Glutamatergic neuron (in vitro differentiated cells): ENCODE measurements around the gene SERPINB11. TPM values are rescaled to one million over a fixed set of nuclear protein-coding genes. Genes with fewer than 3 reads are reported as not detected.

ENCODE experiments used
- DNase-seq: peaks from one replicate; pipeline ENCODE4 v3.0.0; 2022
- H3K27ac Mint-ChIP-seq: one replicate; pipeline ENCODE4 v1.8.0; 2020; ENCODE audit warnings: mild to moderate bottlenecking, mixed read lengths, inconsistent platforms; ENCODE audit not compliant: unreplicated experiment
- H3K27me3 Mint-ChIP-seq: one replicate; pipeline ENCODE4 v1.8.0; 2020; ENCODE audit warnings: mild to moderate bottlenecking, moderate library complexity, mixed read lengths, inconsistent platforms; ENCODE audit not compliant: unreplicated experiment
- H3K36me3 Mint-ChIP-seq: one replicate; pipeline ENCODE4 v1.8.0; 2020; ENCODE audit warnings: mild to moderate bottlenecking, mixed read lengths, inconsistent platforms; ENCODE audit not compliant: unreplicated experiment
- H3K4me1 Mint-ChIP-seq: one replicate; pipeline ENCODE4 v1.8.0; 2020; ENCODE audit warnings: mild to moderate bottlenecking, low read depth, mixed read lengths, inconsistent platforms; ENCODE audit not compliant: unreplicated experiment
- H3K4me3 Mint-ChIP-seq: one replicate; pipeline ENCODE4 v1.8.0; 2020; ENCODE audit warnings: mild to moderate bottlenecking, mixed read lengths, inconsistent platforms; ENCODE audit not compliant: unreplicated experiment
- H3K9me3 Mint-ChIP-seq: one replicate; pipeline ENCODE4 v1.8.0; 2020; ENCODE audit warnings: mild to moderate bottlenecking, moderate library complexity, mixed read lengths, inconsistent platforms; ENCODE audit not compliant: unreplicated experiment
- total RNA-seq: library from RNA; stranded (reverse); fragmentation: NEBNext Ultra II Directional; extraction: Animal tissue kit (Norgen Biotek cat#: 25700); gene quantifications from one replicate; pipeline ENCODE4 v1.2.1, GENCODE V29; 2021; ENCODE audit not compliant: unreplicated experiment
- TF ChIP-seq, protein P1 (sequence below): fragments of 200-600 bp; sonication (generic); IDR thresholded peaks from one replicate; pipeline ENCODE4 v1.5.0; 2021; ENCODE audit not compliant: partially characterized antibody, unreplicated experiment

The SERPINB11 gene
- total RNA-seq, 1 donor from 2014 or later: not detected

DNA sequence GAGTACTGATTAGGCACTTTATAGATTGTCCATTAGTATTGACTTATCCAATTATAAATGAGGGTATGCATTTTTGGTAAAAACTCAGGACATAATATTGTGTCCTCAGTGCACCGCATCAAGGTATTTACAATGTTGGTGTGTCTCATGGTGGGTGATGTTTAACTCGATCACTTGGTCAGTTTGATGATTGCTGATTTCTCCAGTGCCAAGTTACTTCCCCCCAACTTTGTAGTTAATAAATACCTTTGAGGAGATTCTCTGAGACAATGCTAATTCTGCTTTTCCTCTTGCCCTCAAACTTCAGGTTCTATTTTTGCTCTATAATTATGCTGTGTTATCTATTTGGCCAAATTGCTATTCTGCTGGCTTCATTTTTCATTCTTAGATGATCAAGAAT is 44.2 kb downstream of the SERPINB11 start:
- no peaks in the 10 kb centered on the region for H3K27me3 Mint-ChIP-seq
- H3K9me3 Mint-ChIP-seq: no peaks in the 10 kb centered on the region
- no peaks in the 10 kb centered on the region for H3K4me1 Mint-ChIP-seq
- no peak overlapping the region for H3K4me3 Mint-ChIP-seq
- H3K27ac Mint-ChIP-seq: no peak overlapping the region
- H3K36me3 Mint-ChIP-seq: no peaks in the 10 kb centered on the region
- no peak for DNase-seq
- TF ChIP-seq, protein P1, sequence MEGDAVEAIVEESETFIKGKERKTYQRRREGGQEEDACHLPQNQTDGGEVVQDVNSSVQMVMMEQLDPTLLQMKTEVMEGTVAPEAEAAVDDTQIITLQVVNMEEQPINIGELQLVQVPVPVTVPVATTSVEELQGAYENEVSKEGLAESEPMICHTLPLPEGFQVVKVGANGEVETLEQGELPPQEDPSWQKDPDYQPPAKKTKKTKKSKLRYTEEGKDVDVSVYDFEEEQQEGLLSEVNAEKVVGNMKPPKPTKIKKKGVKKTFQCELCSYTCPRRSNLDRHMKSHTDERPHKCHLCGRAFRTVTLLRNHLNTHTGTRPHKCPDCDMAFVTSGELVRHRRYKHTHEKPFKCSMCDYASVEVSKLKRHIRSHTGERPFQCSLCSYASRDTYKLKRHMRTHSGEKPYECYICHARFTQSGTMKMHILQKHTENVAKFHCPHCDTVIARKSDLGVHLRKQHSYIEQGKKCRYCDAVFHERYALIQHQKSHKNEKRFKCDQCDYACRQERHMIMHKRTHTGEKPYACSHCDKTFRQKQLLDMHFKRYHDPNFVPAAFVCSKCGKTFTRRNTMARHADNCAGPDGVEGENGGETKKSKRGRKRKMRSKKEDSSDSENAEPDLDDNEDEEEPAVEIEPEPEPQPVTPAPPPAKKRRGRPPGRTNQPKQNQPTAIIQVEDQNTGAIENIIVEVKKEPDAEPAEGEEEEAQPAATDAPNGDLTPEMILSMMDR: no peak

DNA sequence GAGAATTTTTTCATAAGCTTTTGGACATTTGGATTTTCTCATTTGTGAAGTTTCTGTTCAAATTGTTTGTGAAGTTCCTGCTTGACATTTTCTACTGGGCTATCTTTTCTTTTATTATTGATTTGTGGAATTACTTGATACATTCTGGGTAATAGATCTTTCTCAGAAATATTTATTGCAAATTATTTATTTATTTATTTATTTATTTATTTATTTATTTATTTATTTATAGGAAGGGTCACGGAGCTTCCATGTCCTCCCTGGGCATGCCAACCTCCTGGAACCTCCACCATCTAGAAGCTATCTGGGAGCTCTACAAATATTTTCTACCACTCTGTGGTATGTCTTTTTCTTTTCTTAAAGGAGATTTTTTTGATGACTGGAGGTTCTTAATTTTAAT is 46.7 kb downstream of the SERPINB11 start:
- Mint-ChIP-seq H3K27ac (no peak overlapping the region), H3K4me1 (no peaks in the 10 kb centered on the region), H3K27me3 (peaks cover 2% of the 10 kb centered on the region), H3K4me3 (no peak overlapping the region), H3K36me3 (no peaks in the 10 kb centered on the region), H3K9me3 (no peaks in the 10 kb centered on the region)
- TF ChIP-seq, protein P1: no peak
- no peak for DNase-seq

DNA sequence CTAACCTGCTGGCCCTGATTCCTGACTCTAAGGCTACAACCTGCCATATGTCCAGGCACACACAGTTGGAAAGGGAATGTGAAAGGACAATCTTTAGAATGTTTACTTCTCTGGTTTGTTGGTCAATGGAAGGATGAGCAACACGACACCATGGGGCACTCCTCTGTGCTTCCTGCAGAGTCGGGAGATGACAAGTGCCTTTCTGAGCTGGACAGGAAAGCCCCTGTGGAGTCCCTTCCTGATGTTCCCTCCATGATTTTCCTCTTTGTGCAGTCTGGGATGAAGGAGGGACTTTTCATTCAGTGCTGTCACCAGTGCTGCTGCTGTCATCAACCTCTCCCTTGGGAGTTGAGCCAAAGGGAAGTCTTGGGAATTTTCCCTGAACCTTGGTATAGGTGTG is 49.9 kb downstream of the SERPINB11 start:
- H3K36me3 Mint-ChIP-seq: no peaks in the 10 kb centered on the region
- H3K9me3 Mint-ChIP-seq: no peaks in the 10 kb centered on the region
- DNase-seq: no peak
- H3K27me3 Mint-ChIP-seq: peaks cover 2% of the 10 kb centered on the region
- H3K4me3 Mint-ChIP-seq: no peak overlapping the region
- H3K4me1 Mint-ChIP-seq: no peaks in the 10 kb centered on the region
- H3K27ac Mint-ChIP-seq: no peak overlapping the region
- TF ChIP-seq, protein P1: no peak

DNA sequence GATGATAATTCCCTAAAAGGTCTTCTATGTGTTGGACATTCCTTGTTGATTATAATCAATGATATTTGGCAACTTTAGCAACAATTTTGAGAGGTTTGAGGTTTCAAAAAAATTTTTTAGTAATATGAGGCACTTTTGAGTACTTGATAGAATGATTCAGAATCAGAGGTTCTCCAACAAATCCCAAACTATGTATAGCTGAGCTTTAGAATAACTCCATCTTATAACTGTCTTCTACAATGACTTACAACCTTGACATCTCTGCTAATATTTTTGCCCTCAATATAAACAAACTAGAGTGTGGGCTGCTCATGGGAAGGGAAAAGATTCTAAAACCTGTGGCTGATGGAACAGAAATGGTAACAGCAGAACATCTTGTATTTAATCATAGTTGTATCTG is 50.9 kb downstream of the SERPINB11 start:
- Mint-ChIP-seq H3K4me1 (no peaks in the 10 kb centered on the region), H3K4me3 (no peak overlapping the region), H3K9me3 (no peaks in the 10 kb centered on the region), H3K27ac (no peak overlapping the region), H3K36me3 (no peaks in the 10 kb centered on the region), H3K27me3 (peaks cover 2% of the 10 kb centered on the region)
- no peak for DNase-seq
- TF ChIP-seq, protein P1: no peak

DNA sequence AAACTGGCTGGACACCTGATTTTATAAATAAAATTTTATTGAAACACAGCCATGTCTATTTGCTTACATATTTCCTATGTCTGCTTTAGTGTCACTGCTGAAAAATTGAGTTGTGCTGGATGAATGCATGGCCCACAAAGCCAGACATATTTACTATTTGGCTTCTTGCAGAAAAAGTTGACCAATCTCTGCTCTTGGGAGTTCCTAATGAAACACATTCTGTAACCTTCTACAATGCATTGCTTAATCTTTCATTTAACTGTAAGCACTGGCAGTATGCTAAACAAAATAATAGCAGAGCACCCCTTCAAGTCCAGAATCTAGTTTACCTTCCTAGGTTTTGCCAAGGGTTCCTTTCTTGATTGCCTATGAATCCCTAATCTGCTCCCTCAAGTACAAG is 54.8 kb downstream of the SERPINB11 start:
- Mint-ChIP-seq H3K36me3 (peaks cover 10% of the 10 kb centered on the region), H3K27ac (no peak overlapping the region), H3K27me3 (peaks cover 1% of the 10 kb centered on the region), H3K4me1 (no peaks in the 10 kb centered on the region), H3K9me3 (peaks cover 1% of the 10 kb centered on the region), H3K4me3 (no peak overlapping the region)
- TF ChIP-seq, protein P1: no peak
- no peak for DNase-seq
